HepG2 (cell line): ENCODE measurements around the gene PIK3C3.

Experiments used
- CTCF ChIP-seq: sonication (generic); formaldehyde crosslinking; IDR thresholded peaks from 2 replicates; pipeline ENCODE4 v1.5.0; 2020; ENCODE audit warnings: mild to moderate bottlenecking, missing genetic modification reagents, moderate library complexity
- SIN3B ChIP-seq: fragments of 150-350 bp; IDR thresholded peaks from 2 replicates; pipeline ENCODE4 v1.6.1; 2014; ENCODE audit warnings: low read length

- TF ChIP-seq CTCF (CRISPR knock-in tag) (no peak), SIN3B (no peak)
Measured at GRCh38 chr18:42051411-42051810, 96.4 kb downstream of the PIK3C3 start.
